ENCODE measurements around the gene JDP2.

DNA sequence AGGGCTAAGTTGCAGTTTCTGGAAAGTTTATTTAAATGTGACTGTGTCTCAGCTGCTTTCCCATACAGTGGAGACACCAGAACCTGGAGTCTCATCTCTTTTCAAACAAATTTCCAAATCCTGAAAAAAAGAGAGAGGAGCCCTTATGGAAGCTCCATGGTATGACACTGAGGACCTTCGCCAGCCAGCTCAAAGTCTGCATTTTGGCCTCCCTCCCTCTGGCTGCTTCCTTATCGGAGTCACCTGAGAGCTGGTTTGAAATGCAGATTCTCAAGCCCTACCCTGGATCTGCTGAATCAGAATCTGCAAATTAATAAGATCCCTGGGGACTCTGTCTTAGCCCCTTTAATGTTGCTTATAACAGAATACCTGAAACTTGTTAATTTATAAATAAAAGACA, 21.7 kb upstream of the JDP2 start:
- TF ChIP-seq EP300 (IDR thresholded peaks at IDR 0.05; ENCODE audit: borderline replicate concordance in 1 of 2, low read depth in 1 of 2, low read length in 1 of 2) (no peak), RAD21 (IDR thresholded peaks at IDR 0.05; ENCODE audit: low read length) (no peak), MEF2A (IDR thresholded peaks at IDR 0.05; ENCODE audit: borderline replicate concordance, low read depth) (no peak), YY1 (IDR thresholded peaks at IDR 0.05; ENCODE audit: low read depth) (no peak), RCOR1 (IDR thresholded peaks at IDR 0.05; ENCODE audit: low read length) (no peak), TCF12 (IDR thresholded peaks at IDR 0.05) (no peak)
- TF ChIP-seq, protein P1, sequence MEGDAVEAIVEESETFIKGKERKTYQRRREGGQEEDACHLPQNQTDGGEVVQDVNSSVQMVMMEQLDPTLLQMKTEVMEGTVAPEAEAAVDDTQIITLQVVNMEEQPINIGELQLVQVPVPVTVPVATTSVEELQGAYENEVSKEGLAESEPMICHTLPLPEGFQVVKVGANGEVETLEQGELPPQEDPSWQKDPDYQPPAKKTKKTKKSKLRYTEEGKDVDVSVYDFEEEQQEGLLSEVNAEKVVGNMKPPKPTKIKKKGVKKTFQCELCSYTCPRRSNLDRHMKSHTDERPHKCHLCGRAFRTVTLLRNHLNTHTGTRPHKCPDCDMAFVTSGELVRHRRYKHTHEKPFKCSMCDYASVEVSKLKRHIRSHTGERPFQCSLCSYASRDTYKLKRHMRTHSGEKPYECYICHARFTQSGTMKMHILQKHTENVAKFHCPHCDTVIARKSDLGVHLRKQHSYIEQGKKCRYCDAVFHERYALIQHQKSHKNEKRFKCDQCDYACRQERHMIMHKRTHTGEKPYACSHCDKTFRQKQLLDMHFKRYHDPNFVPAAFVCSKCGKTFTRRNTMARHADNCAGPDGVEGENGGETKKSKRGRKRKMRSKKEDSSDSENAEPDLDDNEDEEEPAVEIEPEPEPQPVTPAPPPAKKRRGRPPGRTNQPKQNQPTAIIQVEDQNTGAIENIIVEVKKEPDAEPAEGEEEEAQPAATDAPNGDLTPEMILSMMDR (IDR thresholded peaks at IDR 0.05) = no peak
- TF ChIP-seq, protein P2, sequence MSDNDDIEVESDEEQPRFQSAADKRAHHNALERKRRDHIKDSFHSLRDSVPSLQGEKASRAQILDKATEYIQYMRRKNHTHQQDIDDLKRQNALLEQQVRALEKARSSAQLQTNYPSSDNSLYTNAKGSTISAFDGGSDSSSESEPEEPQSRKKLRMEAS (IDR thresholded peaks at IDR 0.05; ENCODE audit: low read depth) = no peak

Data from SK-N-SH (cell line).